Measurements from ENCODE around the gene PI4KB. TPM values are rescaled to one million over a fixed set of nuclear protein-coding genes. Genes with fewer than 3 reads are reported as not detected.

Gene PI4KB
- total and polyA plus RNA-seq, 8 donors: 54.8 to 84.6 (median 77.4) TPM

DNA sequence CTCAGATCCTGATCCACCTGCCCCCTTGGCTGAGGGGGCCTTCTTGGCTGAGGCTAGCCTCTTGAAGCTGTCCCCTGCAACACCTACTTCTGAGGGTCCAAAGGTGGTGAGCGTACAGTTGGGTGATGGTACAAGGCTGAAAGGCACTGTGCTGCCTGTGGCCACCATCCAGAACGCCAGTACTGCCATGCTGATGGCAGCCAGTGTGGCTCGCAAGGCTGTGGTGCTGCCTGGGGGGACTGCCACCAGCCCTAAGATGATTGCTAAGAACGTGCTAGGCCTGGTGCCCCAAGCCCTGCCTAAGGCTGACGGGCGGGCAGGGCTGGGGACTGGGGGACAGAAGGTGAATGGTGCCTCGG is 39.9 kb downstream of the PI4KB start:
- Histone ChIP-seq H3K27me3 (no peaks in the 10 kb centered on the region), H3K9me3 (no peaks in the 10 kb centered on the region), H3K27ac (no peak overlapping the region), H3K4me1 (peaks cover 7 to 29% of the 10 kb centered on the region in 2 donors), H3K4me3 (no peak overlapping the region), H3K36me3 (peaks cover 0 to 75% of the 10 kb centered on the region in 2 donors)
- intact Hi-C loops (cut with DNase I): no loop called here
- no peak for DNase-seq
- no peak for ATAC-seq
- TF ChIP-seq, protein P1, sequence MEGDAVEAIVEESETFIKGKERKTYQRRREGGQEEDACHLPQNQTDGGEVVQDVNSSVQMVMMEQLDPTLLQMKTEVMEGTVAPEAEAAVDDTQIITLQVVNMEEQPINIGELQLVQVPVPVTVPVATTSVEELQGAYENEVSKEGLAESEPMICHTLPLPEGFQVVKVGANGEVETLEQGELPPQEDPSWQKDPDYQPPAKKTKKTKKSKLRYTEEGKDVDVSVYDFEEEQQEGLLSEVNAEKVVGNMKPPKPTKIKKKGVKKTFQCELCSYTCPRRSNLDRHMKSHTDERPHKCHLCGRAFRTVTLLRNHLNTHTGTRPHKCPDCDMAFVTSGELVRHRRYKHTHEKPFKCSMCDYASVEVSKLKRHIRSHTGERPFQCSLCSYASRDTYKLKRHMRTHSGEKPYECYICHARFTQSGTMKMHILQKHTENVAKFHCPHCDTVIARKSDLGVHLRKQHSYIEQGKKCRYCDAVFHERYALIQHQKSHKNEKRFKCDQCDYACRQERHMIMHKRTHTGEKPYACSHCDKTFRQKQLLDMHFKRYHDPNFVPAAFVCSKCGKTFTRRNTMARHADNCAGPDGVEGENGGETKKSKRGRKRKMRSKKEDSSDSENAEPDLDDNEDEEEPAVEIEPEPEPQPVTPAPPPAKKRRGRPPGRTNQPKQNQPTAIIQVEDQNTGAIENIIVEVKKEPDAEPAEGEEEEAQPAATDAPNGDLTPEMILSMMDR (IDR thresholded peaks at IDR 0.05): no peak

DNA sequence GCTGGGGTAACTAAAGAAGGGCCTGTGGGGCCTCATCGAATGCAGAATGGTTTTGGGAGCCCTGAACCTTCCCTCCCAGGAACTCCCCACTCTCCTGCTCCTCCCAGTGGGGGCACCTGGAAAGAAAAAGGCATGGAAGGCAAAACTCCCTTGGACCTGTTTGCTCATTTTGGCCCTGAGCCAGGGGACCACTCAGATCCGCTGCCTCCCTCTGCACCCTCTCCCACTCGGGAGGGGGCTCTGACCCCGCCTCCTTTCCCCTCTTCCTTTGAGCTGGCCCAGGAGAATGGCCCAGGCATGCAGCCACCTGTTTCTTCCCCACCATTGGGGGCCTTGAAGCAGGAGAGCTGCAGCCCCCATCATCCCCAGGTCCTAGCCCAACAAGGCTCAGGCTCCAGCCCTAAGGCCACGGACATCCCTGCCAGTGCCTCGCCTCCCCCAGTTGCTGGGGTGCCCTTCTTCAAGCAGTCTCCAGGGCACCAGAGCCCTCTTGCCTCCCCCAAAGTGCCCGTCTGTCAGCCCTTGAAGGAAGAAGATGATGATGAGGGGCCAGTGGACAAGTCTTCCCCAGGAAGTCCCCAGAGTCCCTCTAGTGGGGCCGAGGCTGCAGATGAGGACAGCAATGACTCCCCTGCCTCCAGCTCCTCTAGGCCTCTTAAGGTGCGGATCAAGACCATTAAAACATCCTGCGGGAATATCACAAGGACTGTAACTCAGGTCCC is 40.4 kb downstream of the PI4KB start:
- no peak for DNase-seq
- peaks cover 0 to 69% of the 10 kb centered on the region in 2 donors for H3K36me3 ChIP-seq
- no peak overlapping the region for H3K27ac ChIP-seq
- no peaks in the 10 kb centered on the region for H3K27me3 ChIP-seq
- ATAC-seq: no peak
- intact Hi-C loops (cut with DNase I): no loop called here
- TF ChIP-seq, protein P1 (IDR thresholded peaks at IDR 0.05): no peak
- peaks cover 7 to 29% of the 10 kb centered on the region in 2 donors for H3K4me1 ChIP-seq
- H3K9me3 ChIP-seq: no peaks in the 10 kb centered on the region
- H3K4me3 ChIP-seq: no peak overlapping the region

DNA sequence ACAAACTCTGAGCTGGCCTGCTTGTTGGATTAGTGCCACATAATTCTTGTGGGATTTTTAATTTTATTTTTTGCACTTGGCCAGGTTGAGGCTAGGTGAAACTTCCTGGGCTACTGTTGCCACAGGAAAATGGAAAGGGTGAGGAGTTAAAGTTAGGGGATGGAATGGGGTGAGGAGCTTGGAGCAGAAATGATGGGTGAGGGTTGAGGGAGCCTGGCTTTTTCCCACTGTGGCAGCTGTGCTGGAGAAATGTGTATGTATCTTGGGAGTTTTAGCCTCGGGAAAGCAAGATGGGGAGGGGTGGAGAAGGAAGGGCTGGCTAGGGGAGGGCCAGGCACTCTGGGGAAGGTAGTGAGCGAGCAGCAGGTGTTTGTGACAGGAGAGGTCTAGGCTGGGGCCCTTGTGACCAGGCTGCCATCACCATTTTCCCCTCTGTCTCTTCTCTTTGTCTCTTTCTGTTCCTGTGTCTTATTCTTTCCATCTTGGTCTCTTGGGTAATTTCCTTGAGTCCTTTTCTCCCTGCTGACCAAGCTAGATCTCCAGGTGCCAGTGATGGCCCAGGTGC is 43.1 kb downstream of the PI4KB start:
- Histone ChIP-seq H3K27ac (peak overlapping the region; percentile 96 to 98), H3K36me3 (peaks cover 0 to 43% of the 10 kb centered on the region in 2 donors), H3K27me3 (no peaks in the 10 kb centered on the region), H3K9me3 (no peaks in the 10 kb centered on the region), H3K4me1 (peaks cover 7 to 34% of the 10 kb centered on the region in 2 donors), H3K4me3 (no peak overlapping the region)
- no peak for ATAC-seq
- DNase-seq: no peak
- intact Hi-C loops (cut with DNase I): no loop called here
- TF ChIP-seq, protein P1 (IDR thresholded peaks at IDR 0.05): no peak

DNA sequence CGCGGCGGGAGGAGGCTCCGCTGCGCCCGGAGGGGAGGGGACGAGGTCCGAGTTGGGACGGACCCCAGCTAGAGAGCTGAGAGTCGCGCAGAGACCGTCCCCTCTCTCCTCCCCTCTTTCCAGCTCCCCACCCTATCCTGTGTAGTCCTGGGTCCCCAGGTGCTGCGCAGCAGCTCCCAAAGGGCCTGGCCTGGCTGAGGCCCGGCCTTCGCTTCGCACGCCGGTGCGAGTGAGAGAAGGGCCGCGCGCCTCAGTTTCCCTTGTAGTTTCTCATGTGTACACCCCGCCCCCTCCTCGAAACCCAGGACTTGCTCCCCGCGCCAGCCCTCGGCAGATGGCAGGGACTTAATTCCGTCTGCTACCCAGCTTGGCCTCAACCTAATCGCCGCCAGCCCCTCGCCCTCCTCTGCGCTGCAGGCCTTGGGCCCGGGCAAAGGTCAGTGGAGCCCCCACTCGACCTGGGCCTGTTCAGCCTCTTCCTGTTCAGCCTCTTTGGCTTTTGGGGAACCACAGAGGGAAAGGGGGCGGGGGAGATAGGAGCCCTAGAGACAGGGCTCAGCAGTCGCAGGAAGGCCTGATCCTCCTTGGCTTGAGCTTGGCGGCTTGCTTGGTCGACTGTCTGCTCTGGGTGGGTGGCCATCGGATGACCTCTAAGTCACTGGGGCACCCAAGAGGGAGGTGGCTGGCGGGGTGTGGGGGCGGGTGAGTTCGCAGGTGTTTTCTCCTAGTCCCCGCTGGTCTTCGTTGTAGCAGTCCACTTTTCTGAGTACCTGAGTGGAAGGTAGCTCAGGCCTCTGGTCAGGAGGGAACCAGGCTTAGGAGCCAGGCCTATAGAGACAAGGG is 44.1 kb downstream of the PI4KB start:
- intact Hi-C loops (cut with DNase I): no loop called here

More for the DNA sequence above, 44.1 kb downstream of the PI4KB start:
- H3K4me1 ChIP-seq: peaks cover 7 to 39% of the 10 kb centered on the region in 2 donors
- no peaks in the 10 kb centered on the region for H3K27me3 ChIP-seq
- TF ChIP-seq, protein P1 (IDR thresholded peaks at IDR 0.05): no peak
- peak overlapping the region; percentile 96 to 98 for H3K27ac ChIP-seq
- H3K36me3 ChIP-seq: peaks cover 0 to 33% of the 10 kb centered on the region in 2 donors
- DNase-seq (peak in 3 of 4 donors; percentile 39 to 83 (median 57)), ATAC-seq (peak; percentile 0)
- no peaks in the 10 kb centered on the region for H3K9me3 ChIP-seq
- peak overlapping the region; percentile 91 to 94 for H3K4me3 ChIP-seq

All from left lung (tissue), 10 donors.